Measurements from ENCODE around the gene ZNF830.

ZNF830 gene

DNA sequence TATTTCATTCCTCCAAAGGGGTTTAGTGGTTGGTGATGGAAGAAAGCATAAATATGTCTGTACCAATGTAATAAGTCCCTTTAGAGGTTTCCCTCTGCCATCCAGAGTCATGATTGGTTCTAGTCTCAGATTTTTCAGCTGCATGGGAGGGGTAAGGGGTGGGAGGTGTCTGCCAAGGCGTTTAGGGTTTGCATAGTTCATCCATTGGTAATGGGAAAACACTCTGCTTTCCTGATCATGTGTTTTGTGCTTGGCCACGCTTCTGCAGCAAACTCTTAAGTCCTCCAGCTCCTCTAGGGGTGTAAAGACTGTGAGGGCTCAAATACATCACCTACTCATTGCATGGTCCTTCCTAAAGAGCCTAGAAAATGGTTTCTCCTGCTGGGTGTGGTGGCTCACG is 48.8 kb downstream of the ZNF830 start:
- TF ChIP-seq, protein P1, sequence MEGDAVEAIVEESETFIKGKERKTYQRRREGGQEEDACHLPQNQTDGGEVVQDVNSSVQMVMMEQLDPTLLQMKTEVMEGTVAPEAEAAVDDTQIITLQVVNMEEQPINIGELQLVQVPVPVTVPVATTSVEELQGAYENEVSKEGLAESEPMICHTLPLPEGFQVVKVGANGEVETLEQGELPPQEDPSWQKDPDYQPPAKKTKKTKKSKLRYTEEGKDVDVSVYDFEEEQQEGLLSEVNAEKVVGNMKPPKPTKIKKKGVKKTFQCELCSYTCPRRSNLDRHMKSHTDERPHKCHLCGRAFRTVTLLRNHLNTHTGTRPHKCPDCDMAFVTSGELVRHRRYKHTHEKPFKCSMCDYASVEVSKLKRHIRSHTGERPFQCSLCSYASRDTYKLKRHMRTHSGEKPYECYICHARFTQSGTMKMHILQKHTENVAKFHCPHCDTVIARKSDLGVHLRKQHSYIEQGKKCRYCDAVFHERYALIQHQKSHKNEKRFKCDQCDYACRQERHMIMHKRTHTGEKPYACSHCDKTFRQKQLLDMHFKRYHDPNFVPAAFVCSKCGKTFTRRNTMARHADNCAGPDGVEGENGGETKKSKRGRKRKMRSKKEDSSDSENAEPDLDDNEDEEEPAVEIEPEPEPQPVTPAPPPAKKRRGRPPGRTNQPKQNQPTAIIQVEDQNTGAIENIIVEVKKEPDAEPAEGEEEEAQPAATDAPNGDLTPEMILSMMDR (IDR thresholded peaks at IDR 0.05; ENCODE audit: insufficient read depth, low read depth, low read length, missing control alignments), result no peak
- no peak for DNase-seq (ENCODE audit: low read depth)
- H3K4me3 ChIP-seq (ENCODE audit: low read depth, low read length), result no peak overlapping the region

DNA sequence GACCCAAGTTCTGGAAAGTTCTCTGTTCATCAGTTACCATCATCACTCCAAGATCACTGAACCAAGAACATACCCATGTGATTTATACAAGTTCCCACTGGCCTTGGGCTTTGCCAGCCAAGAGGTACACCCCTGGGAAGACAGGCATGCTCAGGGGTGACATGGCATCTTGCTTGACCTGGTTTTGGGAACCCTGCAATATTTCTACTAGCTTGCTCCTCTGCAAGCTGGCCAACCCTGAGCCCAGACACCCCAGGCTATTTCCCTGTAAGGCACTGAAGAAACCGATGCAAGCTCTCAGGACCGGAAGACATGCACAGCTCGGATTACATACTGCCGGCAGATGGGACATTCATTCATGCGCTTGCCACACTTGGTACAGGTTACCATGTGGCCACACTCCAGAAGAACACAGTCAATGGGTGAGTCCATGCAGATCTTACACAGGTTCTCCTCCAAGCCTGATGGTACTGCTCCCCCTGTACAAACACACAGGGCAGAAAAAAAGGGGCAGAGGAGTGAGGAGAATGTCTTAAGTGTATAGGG is 50.4 kb downstream of the ZNF830 start:
- no peak overlapping the region for H3K4me3 ChIP-seq (ENCODE audit: low read depth, low read length)
- TF ChIP-seq, protein P1 (IDR thresholded peaks at IDR 0.05; ENCODE audit: insufficient read depth, low read depth, low read length, missing control alignments), result no peak
- no peak for DNase-seq (ENCODE audit: low read depth)
